PC-3 (cell line): Measurements from ENCODE around the gene PARP15.

ENCODE experiments used
- CTCF ChIP-seq: fragments of 300-600 bp; sonication (generic); conservative IDR thresholded peaks from 2 replicates; pipeline ENCODE4 v1.5.1; 2017; ENCODE audit warnings: antibody characterized with exemption, low read depth, mild to moderate bottlenecking, low read length
- EZH2 ChIP-seq: fragments of 300-600 bp; sonication (generic); IDR thresholded peaks from one replicate; pipeline ENCODE4 v1.6.1; 2017; ENCODE audit warnings: antibody characterized with exemption, mild to moderate bottlenecking, low read length; ENCODE audit not compliant: unreplicated experiment
- EZH2phosphoT487 ChIP-seq: fragments of 300-600 bp; sonication (generic); IDR thresholded peaks from 2 replicates; pipeline ENCODE4 v1.6.1; 2018; ENCODE audit warnings: mild to moderate bottlenecking, antibody characterized with exemption, low read length, borderline replicate concordance

- no peak for TF ChIP-seq CTCF
- no peak for TF ChIP-seq EZH2
- TF ChIP-seq EZH2phosphoT487, result no peak
These were observed 35.2 kb downstream of the PARP15 start for GRCh38 chr3:122612696-122613095.
